ENCODE results near the gene CMC1.

GRCh38 chr3:28265641-28266040 is 24.2 kb downstream of the CMC1 start:
- TF ChIP-seq CTCF (IDR thresholded peaks at IDR 0.05; ENCODE audit: low read depth, low read length) (no peak), EZH2phosphoT487 (IDR thresholded peaks at IDR 0.05; ENCODE audit: low read depth) (no peak)

Measured in OCI-LY3 (cell line).